Liver (tissue), 9 donors: ENCODE results near the gene SIMC1. TPM values are rescaled to one million over a fixed set of nuclear protein-coding genes. Genes with fewer than 3 reads are reported as not detected.
"Not testable (repeated sequence)": the region's sequence is repeated elsewhere in the genome, so short reads cannot be mapped to it uniquely, and the experiment has no call there.

Source experiments
- DNase-seq: peaks from one replicate; pipeline ENCODE4 v3.0.0-alpha.2; 2017; ENCODE audit warnings: low spot score
- H3K27ac ChIP-seq, 2 donors: one replicate each; pipeline ENCODE4 v1.7.0; 2013; ENCODE audit warnings: inconsistent platforms in 2 of 2, low read length in 2 of 2, control low read depth in 1 of 2, low read depth in 1 of 2, mild to moderate bottlenecking in 1 of 2
- H3K27me3 ChIP-seq, 4 donors: one replicate each; pipeline versions ENCODE4 v1.6.1 to v1.7.0; 2013; ENCODE audit warnings: low read length in 3 of 4, inconsistent platforms in 1 of 4, mild to moderate bottlenecking in 1 of 4, moderate library complexity in 1 of 4; ENCODE audit not compliant: control insufficient read depth in 4 of 4, insufficient read depth in 4 of 4
- H3K36me3 ChIP-seq, 4 donors: one replicate each; pipeline versions ENCODE4 v1.6.1 to v1.7.0; 2013; ENCODE audit warnings: low read length in 3 of 4, mild to moderate bottlenecking in 3 of 4, low read depth in 1 of 4, moderate library complexity in 1 of 4; ENCODE audit not compliant: control insufficient read depth in 4 of 4, insufficient read depth in 3 of 4
- H3K4me1 ChIP-seq, 4 donors: one replicate each; pipeline versions ENCODE4 v1.6.1 to v1.7.0; 2013; ENCODE audit warnings: low read length in 3 of 4, mild to moderate bottlenecking in 3 of 4, moderate library complexity in 1 of 4; ENCODE audit not compliant: control insufficient read depth in 4 of 4, insufficient read depth in 4 of 4
- H3K4me3 ChIP-seq, 3 donors: one replicate each; pipeline versions ENCODE4 v1.6.1 to v1.7.0; 2013; ENCODE audit warnings: low read length in 3 of 3, control low read depth in 1 of 3, low read depth in 1 of 3, mild to moderate bottlenecking in 1 of 3
- H3K9ac ChIP-seq, 2 donors: one replicate each; pipeline ENCODE4 v1.7.0; 2013; ENCODE audit warnings: low read length in 2 of 2, mild to moderate bottlenecking in 2 of 2, moderate library complexity in 2 of 2, control low read depth in 1 of 2, low read depth in 1 of 2
- H3K9me3 ChIP-seq, 4 donors: one replicate each; pipeline versions ENCODE4 v1.6.1 to v1.7.0; 2013; ENCODE audit warnings: low read length in 3 of 4; ENCODE audit not compliant: control insufficient read depth in 4 of 4
- FOXA2 ChIP-seq: IDR thresholded peaks from 2 replicates; pipeline ENCODE4 v1.6.1; 2016; ENCODE audit warnings: antibody characterized with exemption
- WGBS: extraction: QIAGEN DNeasy Blood & Tissue Kit; methylation state at CpG from one replicate; pipeline ENCODE4 v1.1.7; 2013; 5-methylcytosine and 5-hydroxymethylcytosine counted together
- polyA plus RNA-seq, 2 donors: library from polyadenylated mRNA; stranded (reverse) in 1 of 2; unstranded in 1 of 2; fragments of 200-250 nt in 1 of 2; fragments of >200 nt in 1 of 2; fragmentation: Nextera tagmentation in 1 of 2; extraction: Ambion mirVana in 1 of 2; gene quantifications; one replicate each; pipeline versions ENCODE4 v1.2.1 to v1.2.3, GENCODE V29; 2013 to 2015
- total RNA-seq, 2 donors: library from RNA; depleted of rRNA; stranded (reverse); fragments of >200 nt; gene quantifications; one replicate each; pipeline ENCODE4 v1.2.3, GENCODE V29; 2014
- TF ChIP-seq, protein P1 (sequence below): fragments of 150-350 bp; IDR thresholded peaks from 2 replicates; pipeline ENCODE4 v1.5.1; 2017; ENCODE audit warnings: improper control_type of control experiment, low read depth, low read length; ENCODE audit not compliant: missing input control
- TF ChIP-seq, protein P2 (sequence below): IDR thresholded peaks from 2 replicates; pipeline ENCODE4 v1.6.1; 2016; ENCODE audit warnings: antibody characterized with exemption
- donor health status: healthy.
- donor health status: healthy.
- donor health status: healthy.
- donor health status: healthy.
- donor health status: healthy.

SIMC1 gene
- total and polyA plus RNA-seq, 4 donors, result 2.5 to 8.9 (median 6.2) TPM

DNA sequence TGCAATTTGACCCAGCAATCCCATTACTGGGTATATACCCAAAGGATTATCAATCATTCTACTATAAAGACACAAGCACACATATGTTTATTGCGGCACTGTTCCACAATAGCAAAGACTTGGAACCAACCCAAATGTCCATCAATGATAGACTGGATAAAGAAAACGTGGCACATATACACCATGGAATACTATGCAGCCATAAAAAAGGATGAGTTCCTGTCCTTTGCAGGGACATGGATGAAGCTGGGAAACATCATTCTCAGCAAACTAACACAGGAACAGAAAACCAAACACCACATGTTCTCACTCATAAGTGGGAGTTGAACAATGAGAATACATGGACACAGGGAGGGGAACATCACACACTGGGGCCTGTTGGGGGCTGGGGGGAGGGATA is 39.9 kb upstream of the SIMC1 start:
- not testable (repeated sequence) for H3K9ac ChIP-seq, H3K27me3 ChIP-seq, DNase-seq, H3K27ac ChIP-seq, H3K4me3 ChIP-seq, H3K9me3 ChIP-seq, H3K36me3 ChIP-seq
- 69% methylated on average over 2 of the region's 2 CpGs for WGBS
- peaks cover 0 to 13% (median 2%) of the 10 kb centered on the region in 4 donors for H3K4me1 ChIP-seq

DNA sequence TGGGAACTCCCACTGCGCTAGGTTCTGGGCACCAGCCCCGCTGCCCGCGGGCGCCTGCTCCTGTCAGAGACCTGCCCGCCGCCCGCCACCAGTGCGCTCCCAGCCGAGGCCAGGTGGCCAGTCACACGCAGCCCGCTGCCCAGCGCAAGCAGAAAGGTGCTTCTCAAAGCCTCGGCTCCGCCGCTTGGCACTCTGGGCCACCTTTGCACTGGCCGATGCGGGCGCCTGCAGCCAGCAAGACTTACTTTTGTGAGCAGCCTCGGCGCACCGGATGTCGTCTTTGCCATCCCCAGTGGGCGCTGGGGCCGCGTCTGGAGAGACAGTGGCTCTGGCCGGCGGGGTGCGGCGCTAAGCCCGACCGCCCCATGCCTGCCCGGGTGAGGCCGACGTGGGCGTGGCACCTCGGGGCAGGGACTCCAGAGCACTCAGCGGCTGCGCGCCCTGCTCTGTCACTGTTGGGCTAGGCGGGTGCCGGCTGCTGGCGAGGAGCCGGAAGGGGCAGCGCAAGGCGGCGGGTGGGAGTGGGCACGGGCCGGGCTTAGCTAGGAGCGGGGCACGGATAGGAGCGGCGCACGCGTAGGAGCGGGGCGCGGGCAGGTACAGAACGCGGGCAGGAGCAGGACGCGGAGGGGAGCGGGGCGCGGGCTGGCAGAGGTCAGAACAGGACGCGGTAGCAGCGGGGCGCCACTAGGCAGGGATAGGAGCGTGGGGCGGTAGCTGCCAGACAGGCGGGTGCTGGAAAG is 39.1 kb upstream of the SIMC1 start:
- WGBS, result 3% methylated on average over 72 of the region's 72 CpGs
- H3K9ac ChIP-seq, H3K27me3 ChIP-seq, DNase-seq, H3K9me3 ChIP-seq, H3K27ac ChIP-seq, H3K36me3 ChIP-seq: not testable (repeated sequence)
- peaks cover 0 to 10% (median 1%) of the 10 kb centered on the region in 4 donors for H3K4me1 ChIP-seq
- H3K4me3 ChIP-seq, result peak overlapping the region in 1 of 3 donors; percentile 27

DNA sequence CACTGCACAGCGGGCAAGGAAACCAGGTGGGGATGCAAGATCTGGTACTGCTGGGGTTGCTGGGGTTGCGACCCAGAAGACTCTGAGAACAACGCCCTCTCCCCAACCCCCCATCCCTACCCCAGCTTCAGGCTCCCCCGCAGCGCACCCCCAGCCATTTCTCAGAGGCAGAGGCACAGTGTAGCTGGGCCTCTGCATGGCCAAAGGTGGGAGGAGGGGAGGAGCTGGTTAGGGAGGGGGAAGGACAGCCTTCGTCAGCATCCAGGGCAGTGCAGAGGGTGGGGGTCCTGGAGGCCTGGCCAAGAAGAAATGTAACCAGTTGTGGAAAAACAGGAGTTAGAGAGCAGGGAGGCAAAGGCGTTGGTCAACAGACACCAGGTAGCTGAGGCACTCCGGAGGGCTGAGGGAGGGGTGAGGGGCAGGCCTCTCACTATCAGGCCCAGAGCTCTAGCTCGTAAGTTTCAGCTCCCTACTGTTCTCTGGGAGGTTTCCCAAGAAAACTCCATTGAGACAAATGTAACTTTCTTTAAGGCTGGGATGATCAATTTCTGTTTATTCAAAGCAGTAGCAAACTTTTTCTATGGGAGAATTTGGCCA is 38.3 kb upstream of the SIMC1 start:
- not testable (repeated sequence) for H3K27me3 ChIP-seq, H3K9me3 ChIP-seq, H3K9ac ChIP-seq, H3K27ac ChIP-seq, H3K36me3 ChIP-seq, DNase-seq, H3K4me3 ChIP-seq, H3K4me1 ChIP-seq
- WGBS, result 21% methylated on average over 9 of the region's 9 CpGs

DNA sequence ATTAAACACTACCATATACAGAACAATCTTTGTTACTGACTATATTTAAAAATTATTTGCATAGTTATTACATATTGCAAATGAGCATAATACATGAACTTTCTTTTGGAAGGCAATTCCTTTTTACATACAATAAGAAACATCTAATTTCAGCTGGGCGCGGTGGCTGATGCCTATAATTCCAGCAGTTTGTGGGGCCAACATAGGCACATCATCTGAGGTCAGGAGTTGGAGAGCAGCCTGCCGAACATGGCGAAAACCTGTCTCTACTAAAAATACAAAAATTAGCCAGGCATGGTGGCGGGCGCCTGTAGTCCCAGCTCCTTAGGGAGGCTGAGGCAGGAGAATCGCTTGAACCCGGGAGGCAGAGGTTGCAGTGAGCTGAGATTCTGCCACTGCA is 36.4 kb upstream of the SIMC1 start:
- TF ChIP-seq, protein P1, sequence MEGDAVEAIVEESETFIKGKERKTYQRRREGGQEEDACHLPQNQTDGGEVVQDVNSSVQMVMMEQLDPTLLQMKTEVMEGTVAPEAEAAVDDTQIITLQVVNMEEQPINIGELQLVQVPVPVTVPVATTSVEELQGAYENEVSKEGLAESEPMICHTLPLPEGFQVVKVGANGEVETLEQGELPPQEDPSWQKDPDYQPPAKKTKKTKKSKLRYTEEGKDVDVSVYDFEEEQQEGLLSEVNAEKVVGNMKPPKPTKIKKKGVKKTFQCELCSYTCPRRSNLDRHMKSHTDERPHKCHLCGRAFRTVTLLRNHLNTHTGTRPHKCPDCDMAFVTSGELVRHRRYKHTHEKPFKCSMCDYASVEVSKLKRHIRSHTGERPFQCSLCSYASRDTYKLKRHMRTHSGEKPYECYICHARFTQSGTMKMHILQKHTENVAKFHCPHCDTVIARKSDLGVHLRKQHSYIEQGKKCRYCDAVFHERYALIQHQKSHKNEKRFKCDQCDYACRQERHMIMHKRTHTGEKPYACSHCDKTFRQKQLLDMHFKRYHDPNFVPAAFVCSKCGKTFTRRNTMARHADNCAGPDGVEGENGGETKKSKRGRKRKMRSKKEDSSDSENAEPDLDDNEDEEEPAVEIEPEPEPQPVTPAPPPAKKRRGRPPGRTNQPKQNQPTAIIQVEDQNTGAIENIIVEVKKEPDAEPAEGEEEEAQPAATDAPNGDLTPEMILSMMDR, result no peak
- TF ChIP-seq FOXA2, result no peak
- TF ChIP-seq, protein P2, sequence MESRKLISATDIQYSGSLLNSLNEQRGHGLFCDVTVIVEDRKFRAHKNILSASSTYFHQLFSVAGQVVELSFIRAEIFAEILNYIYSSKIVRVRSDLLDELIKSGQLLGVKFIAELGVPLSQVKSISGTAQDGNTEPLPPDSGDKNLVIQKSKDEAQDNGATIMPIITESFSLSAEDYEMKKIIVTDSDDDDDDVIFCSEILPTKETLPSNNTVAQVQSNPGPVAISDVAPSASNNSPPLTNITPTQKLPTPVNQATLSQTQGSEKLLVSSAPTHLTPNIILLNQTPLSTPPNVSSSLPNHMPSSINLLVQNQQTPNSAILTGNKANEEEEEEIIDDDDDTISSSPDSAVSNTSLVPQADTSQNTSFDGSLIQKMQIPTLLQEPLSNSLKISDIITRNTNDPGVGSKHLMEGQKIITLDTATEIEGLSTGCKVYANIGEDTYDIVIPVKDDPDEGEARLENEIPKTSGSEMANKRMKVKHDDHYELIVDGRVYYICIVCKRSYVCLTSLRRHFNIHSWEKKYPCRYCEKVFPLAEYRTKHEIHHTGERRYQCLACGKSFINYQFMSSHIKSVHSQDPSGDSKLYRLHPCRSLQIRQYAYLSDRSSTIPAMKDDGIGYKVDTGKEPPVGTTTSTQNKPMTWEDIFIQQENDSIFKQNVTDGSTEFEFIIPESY, result no peak

More for the DNA sequence above, 36.4 kb upstream of the SIMC1 start:
- no peak overlapping the region for H3K9ac ChIP-seq
- WGBS, result 99% methylated on average over 8 of the region's 8 CpGs
- H3K4me1 ChIP-seq, result peaks cover 0 to 8% (median 1%) of the 10 kb centered on the region in 4 donors
- H3K9me3 ChIP-seq, result no peaks in the 10 kb centered on the region
- H3K27me3 ChIP-seq, result no peaks in the 10 kb centered on the region
- no peak overlapping the region for H3K27ac ChIP-seq
- DNase-seq, result no peak
- no peaks in the 10 kb centered on the region for H3K36me3 ChIP-seq
- no peak overlapping the region for H3K4me3 ChIP-seq
